GM21381 (cell line): ENCODE results near the gene ATE1.
"Not testable (repeated sequence)": the region's sequence is repeated elsewhere in the genome, so short reads cannot be mapped to it uniquely, and the experiment has no call there.

Source experiments
- ATAC-seq: cut with Tn5 transposase; IDR thresholded peaks from one replicate; pipeline ENCODE4 v1.9.1; 2021; ENCODE audit warnings: mild to moderate bottlenecking, moderate library complexity; ENCODE audit not compliant: unreplicated experiment

The ATE1 gene

GRCh38 chr10:121930268-121931085 is 2.6 kb upstream of the ATE1 start:
- ATAC-seq: not testable (repeated sequence)

DNA sequence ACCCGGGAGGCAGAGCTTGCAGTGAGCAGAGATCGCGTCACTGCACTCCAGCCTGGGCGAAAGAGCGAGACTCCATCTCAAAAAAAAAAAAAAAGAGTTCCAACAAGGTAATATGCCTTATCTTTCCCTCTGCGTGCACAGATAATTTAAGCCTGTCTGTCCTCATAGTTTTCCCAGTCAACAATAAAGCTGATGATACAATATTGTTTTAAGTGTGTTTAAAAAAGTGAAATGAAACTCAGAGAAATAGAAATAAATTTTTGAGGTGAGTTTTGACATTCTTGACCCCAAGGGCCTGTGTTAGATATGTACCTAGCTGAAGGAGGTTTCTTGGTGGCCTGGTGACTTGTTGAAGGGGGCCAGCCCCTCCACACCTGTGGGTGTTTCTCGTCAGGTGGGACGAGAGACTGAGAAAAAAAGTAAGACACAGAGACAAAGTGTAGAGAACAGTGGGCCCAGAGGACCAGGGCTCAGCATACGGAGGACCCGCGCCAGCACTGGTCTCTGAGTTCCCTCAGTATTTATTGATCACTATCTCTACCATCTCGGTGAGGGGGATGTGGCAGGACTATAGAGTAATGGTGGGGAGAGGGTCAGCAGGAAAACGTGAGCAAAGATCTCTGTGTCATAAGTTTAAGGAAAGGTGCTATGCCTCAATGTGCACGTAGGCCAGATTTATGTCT is 1.9 kb upstream of the ATE1 start:
- not testable (repeated sequence) for ATAC-seq

- peak; percentile 12 for ATAC-seq
Measured at GRCh38 chr10:121928528-121928884, 675 bp upstream of the ATE1 start.

DNA sequence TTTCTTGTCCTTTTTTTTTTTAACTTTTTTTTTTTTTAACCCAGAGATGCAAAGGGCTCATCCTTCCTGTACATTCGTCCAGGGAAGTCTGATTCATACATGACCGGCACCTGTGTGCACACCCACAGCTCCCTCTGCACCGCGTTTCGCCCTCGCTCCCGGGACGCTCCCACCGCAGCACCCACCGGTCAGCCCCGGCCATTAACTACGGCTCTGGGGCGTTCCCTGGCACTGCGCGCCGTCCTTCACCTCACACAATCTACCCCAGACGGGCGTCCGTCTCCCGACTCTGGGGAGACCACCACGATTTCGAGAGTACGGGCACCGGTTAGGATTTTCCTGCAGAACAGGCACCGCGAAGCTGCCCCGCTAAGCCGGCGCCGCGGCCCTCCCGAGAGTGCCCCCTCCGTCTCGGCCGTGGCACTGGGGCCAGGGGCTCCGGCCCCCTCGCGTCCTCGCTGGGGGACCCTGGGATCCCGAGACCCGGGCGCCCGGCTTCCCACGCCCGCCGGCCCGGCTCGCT is 452 bp downstream of the ATE1 start:
- ATAC-seq: peak; percentile 39

DNA sequence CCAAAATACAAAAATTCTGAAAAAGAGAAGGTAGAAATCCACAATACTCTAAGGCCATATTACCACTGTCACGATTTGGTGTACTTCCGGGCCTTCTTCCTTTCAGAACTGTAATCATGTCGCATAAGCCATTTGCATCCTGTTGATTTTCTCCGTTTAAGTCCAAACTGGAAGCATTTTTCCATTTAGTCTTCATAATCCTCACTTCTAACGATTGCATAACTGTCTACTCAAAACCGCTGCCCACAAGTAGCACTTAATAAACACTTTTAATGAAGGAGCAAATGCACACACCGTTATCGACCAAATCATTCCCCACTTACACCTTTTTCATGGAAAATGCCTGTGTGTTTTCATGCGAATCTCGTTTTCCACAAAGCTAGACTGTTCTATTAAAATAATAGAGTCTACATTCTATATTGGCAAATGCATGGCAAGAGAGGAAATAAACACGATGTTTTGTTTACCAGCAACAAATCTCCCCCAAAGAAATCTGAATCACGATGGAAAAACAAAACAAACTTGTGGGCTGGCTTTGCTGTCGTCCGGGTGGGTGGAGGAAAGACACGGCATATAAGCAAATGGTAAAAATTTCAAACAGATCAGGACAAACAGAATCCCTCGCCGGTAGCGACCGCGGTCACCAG is 1.0 kb downstream of the ATE1 start:
- no peak for ATAC-seq

GRCh38 chr10:121926157-121926556 is 1.7 kb downstream of the ATE1 start:
- no peak for ATAC-seq

DNA sequence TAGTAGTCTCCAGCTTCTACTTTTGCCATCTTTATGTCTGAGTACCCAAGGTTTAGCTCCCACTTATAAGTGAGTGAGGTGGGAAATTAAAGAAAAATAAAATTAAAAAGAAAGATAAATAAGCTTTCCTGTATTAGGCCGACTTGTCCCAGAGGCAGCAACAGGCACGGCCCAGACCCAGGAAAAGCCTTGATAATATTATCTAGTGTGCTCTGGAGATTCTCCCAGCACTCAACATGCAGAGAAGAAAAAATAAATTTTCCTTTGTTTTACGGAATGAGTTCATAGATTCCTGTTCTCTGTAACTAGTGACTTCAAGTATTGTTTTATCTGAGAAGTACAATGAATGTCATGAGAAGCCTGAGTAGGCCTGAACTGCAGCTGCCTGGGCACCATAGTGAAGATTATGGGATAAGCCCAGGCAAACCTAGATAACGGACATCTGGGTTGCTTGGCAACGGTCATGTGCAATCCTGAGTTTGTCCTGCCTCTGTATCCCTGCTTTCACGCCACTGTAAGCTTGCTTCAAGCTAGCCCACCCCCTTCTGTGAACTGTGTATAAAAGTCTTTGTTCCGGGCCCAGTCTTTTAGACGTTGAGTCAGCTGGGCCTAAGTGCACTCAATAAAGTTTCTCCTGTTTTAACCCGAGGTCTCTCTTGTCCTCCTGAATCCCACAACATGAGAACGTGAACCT is 6.4 kb downstream of the ATE1 start:
- no peak for ATAC-seq

GRCh38 chr10:121919666-121920065 is 8.2 kb downstream of the ATE1 start:
- ATAC-seq: no peak

DNA sequence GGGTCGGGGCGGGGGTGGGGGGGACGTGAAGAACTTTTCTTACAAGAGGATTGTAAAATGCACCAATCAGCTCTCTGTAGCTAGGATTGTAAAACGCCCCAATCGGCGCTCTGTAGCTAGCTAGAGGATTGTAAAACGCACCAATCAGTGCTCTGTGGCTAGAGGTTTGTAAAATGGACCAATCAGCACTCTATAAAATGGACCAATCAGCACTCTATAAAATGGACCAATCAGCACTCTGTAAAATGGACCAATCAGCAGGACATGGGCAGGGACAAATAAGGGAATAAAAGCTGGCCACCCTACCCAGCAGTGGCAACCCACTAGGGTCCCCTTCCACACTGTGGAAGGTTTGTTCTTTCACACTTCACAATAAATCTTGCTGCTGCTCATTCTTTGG is 9.0 kb downstream of the ATE1 start:
- ATAC-seq: not testable (repeated sequence)

GRCh38 chr10:121914661-121915060 is 13.2 kb downstream of the ATE1 start:
- no peak for ATAC-seq

DNA sequence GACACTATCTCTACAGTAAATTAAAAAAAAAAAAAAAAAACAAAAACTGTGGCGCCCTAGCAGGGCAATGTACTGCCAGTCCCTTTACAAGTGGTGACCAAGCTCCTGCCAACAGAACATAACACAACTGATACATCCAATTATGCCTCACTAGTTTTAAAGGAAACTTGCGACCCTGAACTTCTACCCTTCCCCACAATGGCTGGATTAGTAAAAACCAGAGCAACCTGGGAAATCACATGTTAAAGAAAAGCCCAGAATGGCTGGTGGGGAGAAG is 16.5 kb downstream of the ATE1 start:
- ATAC-seq: no peak

- no peak for ATAC-seq
Measured at GRCh38 chr10:121910673-121911420, 17.0 kb downstream of the ATE1 start.

DNA sequence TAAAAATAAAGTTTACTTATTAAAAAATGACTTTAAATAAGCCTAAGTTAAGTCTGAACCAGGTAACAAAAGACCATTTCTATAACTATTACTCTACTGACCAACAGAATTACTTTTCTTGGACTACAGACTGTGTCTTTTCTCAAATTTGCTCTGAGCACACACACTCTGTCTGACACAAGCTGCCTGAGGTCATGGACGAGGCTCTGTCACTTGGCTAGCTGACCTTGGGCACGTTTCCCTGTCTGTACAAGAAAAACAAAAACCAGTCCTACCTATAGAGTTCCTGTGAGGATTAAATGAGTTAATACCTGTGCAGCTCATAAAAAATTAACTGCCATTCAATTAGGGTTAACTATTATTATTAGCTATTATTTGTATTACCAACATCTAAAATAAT is 22.9 kb downstream of the ATE1 start:
- ATAC-seq: no peak

- ATAC-seq: no peak
Measured at GRCh38 chr10:121900443-121901174, 27.2 kb downstream of the ATE1 start.

- no peak for ATAC-seq
Measured at GRCh38 chr10:121899727-121900126, 28.1 kb downstream of the ATE1 start.

DNA sequence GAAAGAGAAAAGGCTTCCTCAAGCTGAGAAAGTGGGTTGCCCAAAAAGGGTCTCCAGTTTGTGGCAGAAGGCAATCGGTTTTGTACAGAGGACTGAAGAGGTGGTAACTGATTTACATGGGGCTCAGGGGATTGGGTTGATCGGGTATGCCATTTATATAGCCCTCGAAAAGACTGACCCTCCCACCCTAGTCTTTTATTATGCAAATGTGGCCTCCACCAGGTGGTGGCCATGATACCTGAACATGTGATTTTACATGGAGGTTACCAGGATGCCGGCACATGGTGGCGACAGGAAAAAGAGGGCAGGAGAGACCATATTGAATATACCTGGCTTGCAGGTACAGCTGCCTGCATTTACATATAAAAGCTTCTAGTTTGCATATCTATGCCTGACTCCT is 36.7 kb downstream of the ATE1 start:
- no peak for ATAC-seq

DNA sequence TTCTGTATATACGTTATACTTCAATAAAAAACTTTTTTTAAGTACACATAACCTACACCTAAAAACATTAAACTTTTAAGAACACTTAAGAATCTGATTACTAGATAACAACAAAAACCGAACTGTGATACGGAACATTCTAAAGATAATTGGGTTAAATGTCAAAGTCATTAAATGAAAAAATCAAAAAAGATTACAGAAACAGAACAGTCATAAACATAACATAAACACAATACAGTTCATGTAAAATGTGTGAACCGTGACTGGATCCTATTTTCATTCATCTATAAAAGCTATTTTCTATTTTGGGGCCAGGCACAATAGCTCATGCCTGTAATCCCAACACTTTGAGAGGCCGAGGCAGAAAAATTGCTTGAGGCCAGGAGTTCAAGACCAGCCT is 38.6 kb downstream of the ATE1 start:
- ATAC-seq: no peak

- ATAC-seq: no peak
Measured at GRCh38 chr10:121886997-121887622, 40.7 kb downstream of the ATE1 start.

DNA sequence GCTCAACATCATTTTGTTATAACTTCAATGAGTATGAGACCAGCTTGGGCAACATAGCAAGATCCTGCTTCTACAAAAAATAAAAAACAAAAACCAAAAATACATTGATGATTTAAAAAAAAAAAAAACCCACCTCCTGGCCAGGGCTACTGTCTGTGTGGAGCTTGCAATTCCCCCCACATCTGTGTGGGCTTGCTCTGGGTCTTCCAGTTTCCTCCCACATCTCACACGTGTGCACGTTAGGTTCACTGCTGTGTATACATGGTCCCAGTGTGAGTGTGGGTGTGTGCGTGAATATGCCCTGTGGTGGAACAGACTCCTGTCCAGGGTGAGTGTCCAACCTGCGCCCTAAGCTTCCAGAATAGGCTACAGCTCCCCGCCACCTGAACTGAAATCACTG is 41.6 kb downstream of the ATE1 start:
- no peak for ATAC-seq

- no peak for ATAC-seq
Measured at GRCh38 chr10:121880895-121881294, 46.9 kb downstream of the ATE1 start.
